Measurements from ENCODE around the gene CDC42SE1. TPM values are rescaled to one million over a fixed set of nuclear protein-coding genes. Genes with fewer than 3 reads are reported as not detected.

Gene CDC42SE1
- total RNA-seq, 1 experiment from 2014 or later: 60.8 TPM

- H3K36me3 ChIP-seq (ENCODE audit: low read depth, low read length): no peaks in the 10 kb centered on the region
- H3K9me3 ChIP-seq (ENCODE audit: low read length): no peaks in the 10 kb centered on the region
- H3K4me1 ChIP-seq (ENCODE audit: insufficient read depth, low read length): peaks cover 14% of the 10 kb centered on the region
- peak; percentile 91 for DNase-seq
- peak within 1 kb of the TSS; percentile 86 for H3K27ac ChIP-seq (ENCODE audit: low read length)
- peak within 1 kb of the TSS; percentile 88 for H3K4me3 ChIP-seq (ENCODE audit: low read length)
- H3K9ac ChIP-seq (ENCODE audit: low read length): peak within 1 kb of the TSS; percentile 94
- H3K79me2 ChIP-seq (ENCODE audit: low read length): peaks cover 12% of the 10 kb centered on the region
- H3K27me3 ChIP-seq (ENCODE audit: low read length): no peaks in the 10 kb centered on the region
- H4K20me1 ChIP-seq (ENCODE audit: low read length): no peaks in the 10 kb centered on the region
- H3K4me2 ChIP-seq (ENCODE audit: low read length): peak within 1 kb of the TSS; percentile 95
- intact Hi-C loops (cut with micrococcal nuclease): loop anchor here (1.0 kb wide), 1 partner anchor 10 kb away; the partner anchor contains the start of gene MLLT11
- peak within 1 kb of the TSS; percentile 99 for H2AFZ ChIP-seq (ENCODE audit: low read length)
- no peaks in the 10 kb centered on the region for H3K9me2 ChIP-seq (replicated peaks; ENCODE audit: low read length)
- ChIA-PET POLR2A (ENCODE audit: unreplicated experiment) (interaction anchor here (0.5 to 1.0 kb wide), 2 partner anchors 64 to 119 kb away, joined by 3 to 4 read pairs; partner anchors contain the start of genes MINDY1 and VPS72), CTCF (interaction anchor here (1.0 kb wide), 3 partner anchors 13 to 29 kb away, joined by 3 to 5 read pairs (median 5); no protein-coding TSS in a partner anchor)
- TF ChIP-seq, protein P1, sequence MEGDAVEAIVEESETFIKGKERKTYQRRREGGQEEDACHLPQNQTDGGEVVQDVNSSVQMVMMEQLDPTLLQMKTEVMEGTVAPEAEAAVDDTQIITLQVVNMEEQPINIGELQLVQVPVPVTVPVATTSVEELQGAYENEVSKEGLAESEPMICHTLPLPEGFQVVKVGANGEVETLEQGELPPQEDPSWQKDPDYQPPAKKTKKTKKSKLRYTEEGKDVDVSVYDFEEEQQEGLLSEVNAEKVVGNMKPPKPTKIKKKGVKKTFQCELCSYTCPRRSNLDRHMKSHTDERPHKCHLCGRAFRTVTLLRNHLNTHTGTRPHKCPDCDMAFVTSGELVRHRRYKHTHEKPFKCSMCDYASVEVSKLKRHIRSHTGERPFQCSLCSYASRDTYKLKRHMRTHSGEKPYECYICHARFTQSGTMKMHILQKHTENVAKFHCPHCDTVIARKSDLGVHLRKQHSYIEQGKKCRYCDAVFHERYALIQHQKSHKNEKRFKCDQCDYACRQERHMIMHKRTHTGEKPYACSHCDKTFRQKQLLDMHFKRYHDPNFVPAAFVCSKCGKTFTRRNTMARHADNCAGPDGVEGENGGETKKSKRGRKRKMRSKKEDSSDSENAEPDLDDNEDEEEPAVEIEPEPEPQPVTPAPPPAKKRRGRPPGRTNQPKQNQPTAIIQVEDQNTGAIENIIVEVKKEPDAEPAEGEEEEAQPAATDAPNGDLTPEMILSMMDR (conservative IDR thresholded peaks at IDR 0.05; ENCODE audit: low read depth, low read length): peak; percentile 85
- no peak for TF ChIP-seq EZH2 (IDR thresholded peaks at IDR 0.05; ENCODE audit: low read length, unreplicated experiment)
- TSS peak; percentile 80 for BruUV-seq (replicated peaks)
- ATAC-seq: peak; percentile 93
- H3F3A ChIP-seq (ENCODE audit: low read length, unreplicated experiment): peaks cover 16% of the 10 kb centered on the region
Observed at GRCh38 chr1:151070474-151071276, 11.3 kb upstream of the CDC42SE1 start, which contains the start of gene GABPB2. Gene GABPB2, plus strand, starts transcription at chr1:151070761. Its CDS starts 17,429 bp downstream, at chr1:151088190.

DNA sequence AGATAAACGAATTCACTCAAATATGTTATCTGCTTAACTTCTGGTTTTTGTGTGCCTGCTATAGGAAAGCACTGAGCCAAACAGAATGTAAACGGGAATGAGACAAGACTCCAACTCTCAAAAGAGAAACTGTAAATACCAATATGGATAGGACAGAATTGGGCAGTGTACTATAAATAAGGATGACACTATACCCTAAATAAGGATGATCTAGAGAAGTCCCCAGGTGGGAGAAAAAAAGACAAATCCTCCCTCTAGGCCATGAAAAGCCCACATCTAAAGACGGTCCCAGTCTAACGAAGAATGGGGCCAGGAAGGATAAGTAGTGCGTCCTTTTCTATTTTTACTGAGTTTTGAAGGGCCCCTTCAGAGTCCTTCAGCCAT lies 9.7 kb upstream of the CDC42SE1 start:
- H3K9me2 ChIP-seq (replicated peaks; ENCODE audit: low read length): no peaks in the 10 kb centered on the region
- no peaks in the 10 kb centered on the region for H3K9me3 ChIP-seq (ENCODE audit: low read length)
- H3K27me3 ChIP-seq (ENCODE audit: low read length): no peaks in the 10 kb centered on the region
- H3K4me3 ChIP-seq (ENCODE audit: low read length): no peak overlapping the region
- no peak overlapping the region for H3K9ac ChIP-seq (ENCODE audit: low read length)
- H3K36me3 ChIP-seq (ENCODE audit: low read depth, low read length): no peaks in the 10 kb centered on the region; the same call in 1 of the 2 replicates
- ChIA-PET CTCF (no interaction called here), POLR2A (ENCODE audit: unreplicated experiment) (no interaction called here)
- ATAC-seq (no peak), DNase-seq (no peak)
- peak overlapping the region; percentile 86 for H3K27ac ChIP-seq (ENCODE audit: low read length)
- no TSS peak for BruUV-seq (replicated peaks)
- no peak overlapping the region for H2AFZ ChIP-seq (ENCODE audit: low read length)
- H3K79me2 ChIP-seq (ENCODE audit: low read length): peaks cover 27% of the 10 kb centered on the region
- intact Hi-C loops (cut with micrococcal nuclease): no loop called here
- H4K20me1 ChIP-seq (ENCODE audit: low read length): no peaks in the 10 kb centered on the region
- peaks cover 16% of the 10 kb centered on the region for H3F3A ChIP-seq (ENCODE audit: low read length, unreplicated experiment)
- TF ChIP-seq EZH2phosphoT487 (IDR thresholded peaks at IDR 0.05; ENCODE audit: borderline replicate concordance, low read length) (no peak), EZH2 (IDR thresholded peaks at IDR 0.05; ENCODE audit: low read length, unreplicated experiment) (no peak)
- TF ChIP-seq, protein P1 (conservative IDR thresholded peaks at IDR 0.05; ENCODE audit: low read depth, low read length): no peak
- H3K4me2 ChIP-seq (ENCODE audit: low read length): no peak overlapping the region
- peaks cover 14% of the 10 kb centered on the region for H3K4me1 ChIP-seq (ENCODE audit: insufficient read depth, low read length)

- DNase-seq: no peak
- H3K9ac ChIP-seq (ENCODE audit: low read length): no peak overlapping the region
- ATAC-seq: no peak
- H3K79me2 ChIP-seq (ENCODE audit: low read length): peaks cover 43% of the 10 kb centered on the region
- no peak overlapping the region for H3K4me3 ChIP-seq (ENCODE audit: low read length)
- no peaks in the 10 kb centered on the region; the same call in 1 of the 2 replicates for H3K36me3 ChIP-seq (ENCODE audit: low read depth, low read length)
- ChIA-PET POLR2A (ENCODE audit: unreplicated experiment) (interaction anchor here (0.5 kb wide), 1 partner anchor 92 kb away, joined by 4 read pairs; the partner anchor contains the start of gene CERS2), CTCF (no interaction called here)
- no peak overlapping the region for H3K4me2 ChIP-seq (ENCODE audit: low read length)
- H3K9me2 ChIP-seq (replicated peaks; ENCODE audit: low read length): no peaks in the 10 kb centered on the region
- H3F3A ChIP-seq (ENCODE audit: low read length, unreplicated experiment): peaks cover 16% of the 10 kb centered on the region
- BruUV-seq (replicated peaks): no TSS peak
- no peaks in the 10 kb centered on the region for H4K20me1 ChIP-seq (ENCODE audit: low read length)
- H2AFZ ChIP-seq (ENCODE audit: low read length): no peak overlapping the region
- no peaks in the 10 kb centered on the region for H3K27me3 ChIP-seq (ENCODE audit: low read length)
- peaks cover 21% of the 10 kb centered on the region for H3K4me1 ChIP-seq (ENCODE audit: insufficient read depth, low read length)
- TF ChIP-seq EZH2phosphoT487 (IDR thresholded peaks at IDR 0.05; ENCODE audit: borderline replicate concordance, low read length) (no peak), EZH2 (IDR thresholded peaks at IDR 0.05; ENCODE audit: low read length, unreplicated experiment) (no peak)
- TF ChIP-seq, protein P1 (conservative IDR thresholded peaks at IDR 0.05; ENCODE audit: low read depth, low read length): no peak
- H3K27ac ChIP-seq (ENCODE audit: low read length): no peak overlapping the region
- intact Hi-C loops (cut with micrococcal nuclease): no loop called here
- no peaks in the 10 kb centered on the region for H3K9me3 ChIP-seq (ENCODE audit: low read length)
Observed at GRCh38 chr1:151067185-151067584, 7.8 kb upstream of the CDC42SE1 start.
